GM19238 (cell line): ENCODE measurements around the gene CACNA1E.
"Not testable (repeated sequence)": the region's sequence is repeated elsewhere in the genome, so short reads cannot be mapped to it uniquely, and the experiment has no call there.

Experiments used
- DNase-seq: peaks from one replicate; pipeline ENCODE4 v3.0.0; 2011; ENCODE audit warnings: low spot score; ENCODE audit not compliant: insufficient read length

Gene CACNA1E

DNA sequence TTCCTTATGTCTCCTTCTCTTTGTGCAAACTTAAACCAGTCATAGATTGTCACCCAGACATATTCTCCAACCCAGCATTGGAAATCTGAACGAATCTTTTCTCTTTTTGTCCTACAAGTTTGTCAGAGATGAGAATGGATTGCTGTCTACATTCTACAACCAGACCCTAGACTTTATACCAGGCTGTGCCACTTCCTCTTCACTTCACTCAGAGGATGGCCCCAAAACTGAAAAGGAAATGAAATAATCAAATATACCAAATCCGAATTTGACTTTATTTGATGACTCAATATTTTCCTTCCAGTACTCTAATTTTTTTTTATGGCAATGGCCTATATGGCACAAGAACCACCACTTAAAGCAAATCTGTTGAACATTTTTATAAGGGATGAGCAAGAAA lies 321.7 kb downstream of the CACNA1E start:
- no peak for DNase-seq

DNA sequence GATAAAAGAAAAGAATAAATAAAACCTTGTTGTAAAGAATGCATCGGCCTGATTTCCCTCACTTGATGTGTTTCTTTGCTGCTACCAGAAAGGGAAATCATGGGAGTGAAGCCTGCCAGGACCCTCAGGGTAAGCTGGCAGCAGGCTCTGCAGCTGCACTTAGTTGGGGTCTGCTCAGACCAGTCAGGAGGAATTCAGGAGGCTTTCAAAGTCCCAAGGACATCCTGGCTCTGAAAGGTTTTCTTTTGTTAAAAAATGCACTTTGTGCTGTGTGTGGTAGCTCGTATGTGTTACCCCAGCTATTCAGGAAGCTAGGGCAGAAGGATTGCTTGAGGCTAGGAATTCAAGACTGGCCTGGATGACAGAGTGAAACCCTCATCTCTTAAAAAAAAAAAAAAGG lies 323.4 kb downstream of the CACNA1E start:
- no peak for DNase-seq

DNA sequence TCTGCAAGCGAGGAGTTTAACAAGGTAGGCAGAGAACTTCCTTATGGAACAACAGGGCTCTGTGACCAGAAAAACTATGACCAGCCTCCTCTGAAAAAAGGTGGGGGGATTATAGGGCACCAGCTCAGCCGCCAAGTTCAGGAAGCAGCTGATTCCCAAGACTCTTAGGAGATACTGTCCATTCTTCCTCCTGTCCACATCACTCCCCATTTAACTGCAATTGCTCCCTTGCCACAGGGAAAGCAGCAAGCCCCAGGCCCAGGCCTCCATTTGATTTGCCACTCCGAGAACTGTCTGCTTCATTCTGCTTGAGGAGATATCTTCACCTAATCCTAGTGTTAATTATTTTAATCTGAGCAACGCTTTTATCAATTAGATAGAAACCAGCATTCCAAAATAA lies 323.9 kb downstream of the CACNA1E start:
- DNase-seq = no peak

DNA sequence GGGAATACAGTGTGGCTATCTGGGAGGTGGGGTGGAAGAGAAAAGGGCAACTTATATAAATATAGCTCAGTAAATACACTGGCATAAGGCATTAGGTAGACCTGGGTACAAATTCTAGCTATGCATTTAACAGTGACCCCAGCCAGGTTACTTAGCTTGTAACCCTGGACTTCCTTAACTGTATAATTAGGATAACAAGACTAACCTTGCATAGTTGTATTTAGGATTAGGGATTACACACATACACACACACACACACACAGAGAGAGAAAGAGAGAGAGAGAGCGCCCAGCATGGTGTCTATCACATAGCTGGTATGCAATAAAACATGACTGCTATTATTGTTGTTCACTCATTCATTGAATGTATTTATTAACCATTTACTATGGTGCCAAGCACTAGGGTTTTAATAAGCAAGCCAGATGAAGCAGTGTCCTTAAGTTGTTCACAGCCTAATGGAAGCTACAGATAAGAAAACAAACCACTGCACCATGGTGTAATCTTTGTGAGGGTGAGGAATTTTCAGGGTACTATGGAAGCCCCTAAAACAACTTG lies 326.8 kb downstream of the CACNA1E start:
- no peak for DNase-seq

DNA sequence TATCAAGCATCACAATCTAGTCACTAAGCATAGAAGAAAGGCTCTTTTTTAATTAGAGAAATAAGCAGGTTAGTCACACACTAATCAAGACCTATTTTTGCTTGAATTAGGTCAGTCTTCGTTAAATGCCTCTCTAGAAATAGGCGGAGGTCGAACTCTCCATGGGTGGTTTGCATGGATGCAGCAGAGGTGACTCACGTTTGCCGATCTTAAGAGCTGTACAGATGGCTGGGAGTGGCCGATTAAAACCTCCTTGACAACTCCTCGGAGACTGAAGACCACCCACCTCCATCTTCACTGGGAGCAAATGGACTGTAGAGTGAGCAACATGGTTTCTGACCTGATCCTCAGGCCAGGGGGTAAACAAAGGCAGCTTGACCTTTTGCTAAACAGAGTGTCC lies 328.9 kb downstream of the CACNA1E start:
- DNase-seq = no peak

DNA sequence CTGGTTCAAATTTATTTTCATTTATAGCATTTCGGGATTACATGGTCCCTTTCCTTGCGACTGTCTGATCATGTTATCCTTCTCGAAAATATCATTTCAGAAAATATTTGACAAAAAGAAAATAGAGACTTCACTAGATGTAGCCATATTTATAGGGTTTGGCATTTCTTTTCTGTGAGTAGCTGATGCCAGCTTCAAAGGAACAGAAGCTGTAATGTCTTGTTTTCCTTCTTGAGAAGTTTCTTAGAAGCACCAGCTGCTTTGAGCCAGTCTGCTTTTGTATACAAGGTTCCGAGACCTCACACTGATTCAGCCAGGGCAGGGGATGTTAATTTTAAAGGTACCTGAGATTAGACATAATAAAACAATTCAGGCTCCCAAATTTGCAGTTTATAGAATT lies 329.9 kb downstream of the CACNA1E start:
- DNase-seq = no peak

DNA sequence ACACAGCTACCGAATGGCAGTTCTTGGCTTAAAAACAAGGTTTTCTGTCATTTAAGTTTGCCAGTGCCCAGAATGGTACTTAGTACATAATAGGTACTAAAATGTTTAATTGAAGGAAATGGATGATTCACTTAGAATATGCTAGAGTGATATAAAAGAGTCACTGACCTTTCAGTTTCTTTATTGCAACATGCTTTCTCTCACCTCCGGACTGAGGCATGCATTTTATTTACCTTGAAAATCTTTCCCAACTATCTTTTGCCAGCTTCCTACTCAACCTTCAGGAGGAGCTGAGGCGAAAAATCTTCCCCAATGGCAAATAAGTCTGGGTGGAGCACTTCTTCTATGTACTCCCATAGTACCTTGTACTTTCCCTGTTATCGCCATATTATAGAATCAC lies 333.3 kb downstream of the CACNA1E start:
- no peak for DNase-seq

DNA sequence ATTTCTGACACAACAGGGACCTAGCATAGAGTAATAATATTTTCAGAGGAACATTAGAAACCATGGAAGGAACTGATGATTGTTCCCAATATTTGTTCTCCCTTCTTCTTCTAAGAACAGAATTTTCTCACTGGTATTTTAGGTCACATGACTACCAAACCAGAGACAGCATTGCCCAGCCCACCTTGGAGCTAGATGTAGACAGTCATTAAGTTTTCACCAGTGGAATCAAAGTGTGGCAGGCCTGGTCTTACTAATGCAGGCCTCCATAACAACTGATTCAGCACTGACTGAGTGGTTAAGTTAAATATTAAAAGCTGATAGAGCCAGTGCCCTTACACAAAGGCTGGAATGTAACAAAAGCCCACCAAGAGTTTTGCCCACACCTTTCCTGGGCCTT lies 333.8 kb downstream of the CACNA1E start:
- DNase-seq = no peak

DNA sequence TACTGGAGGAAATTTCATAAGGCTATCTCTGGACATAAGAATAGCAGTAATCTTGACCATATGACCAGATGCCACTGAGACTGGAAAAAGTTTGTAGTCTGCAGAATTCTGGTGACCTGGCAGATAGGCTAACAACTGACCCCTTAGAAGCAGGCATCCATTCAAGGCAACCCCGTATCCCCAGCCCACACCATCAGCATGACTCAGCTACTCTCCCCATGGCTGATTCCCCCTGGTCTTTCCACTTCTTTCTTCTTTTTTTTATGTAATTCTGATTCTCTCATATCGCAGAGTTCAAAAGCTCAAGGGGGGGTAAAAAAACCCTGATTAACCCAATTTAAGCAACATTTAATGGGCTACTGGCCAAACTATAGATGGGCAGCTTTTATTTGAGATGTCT lies 335.1 kb downstream of the CACNA1E start:
- DNase-seq = no peak

DNA sequence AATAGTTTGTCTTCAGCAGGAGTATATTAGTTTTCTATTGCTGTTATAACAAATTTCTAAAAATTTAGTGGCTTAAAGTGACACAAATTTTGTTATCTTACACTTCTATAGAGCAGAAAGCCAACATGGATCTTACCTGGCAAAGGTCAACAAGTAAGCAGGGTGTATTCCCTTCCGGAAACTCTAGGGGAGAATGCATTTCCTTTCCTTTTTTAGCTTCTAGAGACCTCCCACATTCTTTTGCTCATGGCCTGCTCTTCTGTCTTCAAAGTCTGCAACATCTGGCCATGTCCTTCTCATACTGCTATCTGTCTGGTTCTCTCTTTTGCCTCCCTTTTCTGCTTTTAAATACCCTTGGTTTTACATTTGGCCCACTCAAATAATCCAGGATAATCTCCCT lies 335.6 kb downstream of the CACNA1E start:
- no peak for DNase-seq

DNA sequence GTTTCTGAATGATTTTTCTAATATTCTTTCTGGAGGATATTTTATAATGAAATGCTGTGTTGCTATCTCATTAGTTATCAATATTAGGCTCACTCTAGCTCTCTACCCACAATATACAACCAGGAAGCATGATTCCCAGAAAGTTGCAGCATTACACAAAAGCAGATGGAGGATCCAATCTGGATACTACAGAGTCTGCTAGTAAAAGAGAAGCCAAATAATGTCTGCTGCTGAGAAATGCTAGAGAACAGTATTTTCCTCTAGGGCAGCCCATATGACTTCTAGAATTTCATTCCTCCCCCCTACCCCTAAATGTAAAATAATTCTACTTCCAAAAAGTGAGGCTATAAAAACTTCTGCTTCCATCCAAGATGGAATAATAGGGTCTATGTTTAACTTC lies 338.4 kb downstream of the CACNA1E start:
- no peak for DNase-seq

DNA sequence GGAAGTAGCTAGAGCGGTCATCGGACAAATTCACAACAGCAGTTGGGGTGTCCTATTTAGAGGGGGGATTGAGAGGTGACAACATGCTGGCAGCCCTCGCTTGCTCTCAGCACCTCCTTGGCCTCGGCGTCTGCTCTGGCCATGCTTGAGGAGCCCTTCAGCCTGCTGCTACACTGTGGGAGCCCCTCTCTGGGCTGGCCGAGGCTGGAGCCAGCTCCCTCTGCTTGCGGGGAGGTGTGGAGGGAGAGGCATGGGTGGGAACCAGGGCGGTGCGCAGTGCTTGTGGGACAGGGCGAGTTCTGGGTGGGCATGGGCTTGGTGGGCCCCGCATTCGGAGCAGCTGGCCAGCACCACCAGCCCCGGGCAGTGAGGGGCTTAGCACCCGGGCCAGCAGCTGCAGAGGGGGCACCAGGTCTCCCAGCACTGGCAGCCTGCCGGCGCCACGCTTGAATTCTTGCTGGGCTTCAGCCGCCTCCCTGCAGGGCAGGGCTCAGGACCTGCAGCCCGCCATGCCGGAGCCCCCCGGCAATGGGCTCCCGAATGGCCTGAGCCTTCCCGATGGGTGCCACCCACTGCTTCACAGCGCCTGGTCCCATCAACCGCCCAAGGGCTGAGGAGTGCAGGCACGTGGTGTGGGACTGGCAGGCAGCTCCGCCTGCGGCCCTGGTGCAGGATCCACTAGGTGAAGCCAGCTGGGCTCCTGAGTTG lies 349.0 kb downstream of the CACNA1E start:
- DNase-seq = not testable (repeated sequence)

DNA sequence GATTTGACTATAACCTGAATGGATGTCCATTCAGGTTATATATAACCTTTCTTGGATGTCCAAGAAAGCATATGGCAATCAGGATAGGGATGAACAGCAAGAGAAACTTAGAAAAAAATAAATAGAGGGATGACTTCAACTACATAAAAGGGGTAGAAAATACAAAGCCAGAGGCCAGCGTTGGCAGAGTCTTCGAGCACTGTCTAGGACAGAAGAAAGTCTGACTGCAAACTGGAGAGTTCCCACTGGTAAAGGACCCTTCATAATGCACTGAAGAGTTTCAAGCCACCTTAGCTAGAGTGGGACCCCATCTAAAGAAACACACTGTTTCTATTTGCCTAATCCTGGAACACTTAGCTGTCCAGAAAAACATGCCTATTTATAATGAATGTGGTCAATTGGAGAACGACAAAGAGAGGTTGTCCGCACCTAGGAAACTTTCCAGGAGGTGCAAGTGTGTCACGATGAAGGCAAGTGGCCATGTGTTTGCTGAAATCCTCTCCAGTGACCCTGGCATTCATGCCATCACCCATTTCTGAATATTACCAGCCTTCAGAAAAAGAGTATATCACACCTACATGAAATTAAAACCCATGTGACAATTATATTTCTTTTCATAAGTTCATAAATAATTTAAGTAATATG lies 362.8 kb downstream of the CACNA1E start:
- DNase-seq = no peak

DNA sequence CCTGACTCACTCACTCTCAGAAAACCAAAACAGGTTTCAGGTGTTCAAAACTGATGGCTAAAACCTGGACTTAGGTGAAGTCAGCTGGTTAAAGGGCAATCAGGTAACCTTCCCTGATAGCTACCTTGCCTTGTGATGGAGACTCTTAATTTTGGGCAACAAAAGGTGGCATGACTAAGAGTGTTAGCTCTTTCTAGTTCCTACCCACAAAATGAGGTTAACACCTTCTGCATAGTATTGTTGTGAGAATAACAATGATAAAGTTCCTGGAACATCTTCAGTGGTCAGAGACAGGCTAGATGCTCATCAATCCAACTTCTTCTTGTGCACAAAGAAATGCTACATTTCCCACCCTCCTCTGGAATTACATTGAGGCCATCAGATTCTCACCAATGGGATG lies 363.4 kb downstream of the CACNA1E start:
- no peak for DNase-seq

DNA sequence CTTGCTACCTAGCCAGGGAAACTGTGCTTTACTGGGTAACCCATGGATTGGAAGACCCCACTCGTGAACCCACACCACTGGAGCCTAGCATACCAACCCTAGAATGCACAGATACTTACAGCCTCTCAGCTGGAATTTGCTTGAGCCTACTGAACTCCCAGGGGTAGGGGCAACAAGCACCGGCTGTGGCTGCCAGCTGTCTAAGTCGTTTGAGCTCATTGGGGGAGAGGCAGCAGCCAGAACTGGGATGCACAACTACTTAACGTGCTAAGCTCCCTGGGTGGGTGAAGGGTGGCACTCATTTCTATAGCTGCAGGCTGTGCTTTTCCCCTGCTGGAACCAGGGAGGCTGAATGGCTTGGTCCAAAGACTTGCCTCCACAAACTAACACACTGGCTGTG lies 365.8 kb downstream of the CACNA1E start:
- DNase-seq = no peak

DNA sequence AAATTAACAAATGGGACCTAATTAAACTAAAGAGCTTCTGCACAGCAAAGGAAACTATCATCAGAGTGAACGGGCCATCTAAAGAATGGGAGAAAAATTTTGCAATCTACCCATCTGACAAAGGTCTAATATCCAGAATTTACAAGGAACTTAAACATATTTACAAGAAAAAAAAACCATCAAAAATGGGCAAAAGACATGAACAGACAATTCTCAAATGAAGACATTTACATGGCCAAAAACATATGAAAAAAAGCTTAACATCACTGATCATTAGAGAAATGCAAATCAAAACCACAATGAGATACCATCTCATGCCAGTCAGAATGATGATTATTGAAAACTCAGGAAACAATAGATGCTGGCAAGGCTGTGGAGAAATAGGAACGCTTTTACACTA lies 370.9 kb downstream of the CACNA1E start:
- not testable (repeated sequence) for DNase-seq

DNA sequence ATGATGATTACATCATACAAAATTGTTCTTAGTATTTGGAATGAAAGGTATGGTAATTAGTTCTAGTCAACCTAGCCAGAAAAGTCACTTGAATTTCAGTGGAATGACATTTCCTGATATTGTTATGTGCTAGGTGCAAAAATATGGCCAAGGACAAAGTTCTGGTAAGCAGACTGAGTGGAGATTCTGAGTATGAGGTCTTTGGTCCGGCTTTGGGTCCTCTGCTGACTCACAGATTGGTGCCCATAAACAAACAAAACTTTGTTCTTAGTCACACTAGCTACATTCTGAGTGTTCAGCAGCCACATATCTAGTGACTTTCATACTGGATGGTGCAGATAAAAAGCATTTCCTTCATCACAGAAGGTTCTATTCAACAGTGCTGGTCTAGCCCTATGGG lies 372.1 kb downstream of the CACNA1E start:
- no peak for DNase-seq
